ENCODE measurements around the gene GLYATL1B. TPM values are rescaled to one million over a fixed set of nuclear protein-coding genes. Genes with fewer than 3 reads are reported as not detected.
A peak's percentile ranks its signal among the peaks of the same experiment; 100 is the strongest.

The GLYATL1B gene
- total and polyA plus RNA-seq, 10 of the 15 experiments (the other 5 are each of a cell fraction or from before 2014, with no cell fraction given) = 0.10 to 1.7 (median 0.24) TPM; not detected in 4

GRCh38 chr11:59106363-59107336 is 20.5 kb downstream of the GLYATL1B start, which contains the start of gene FAM111B (continued):
- TF ChIP-seq ZNF384 (IDR thresholded peaks at IDR 0.05; ENCODE audit: borderline replicate concordance, low read depth, low read length) = no peak
- TF ChIP-seq MEF2B (IDR thresholded peaks at IDR 0.05; ENCODE audit: partially characterized antibody, poor library complexity, severe bottlenecking) = no peak
- TF ChIP-seq TAF1 (IDR thresholded peaks at IDR 0.05; ENCODE audit: borderline replicate concordance, low read depth, low read length) = peak; percentile 69; the same call in 1 of the 2 replicates
- TF ChIP-seq SIX5 (IDR thresholded peaks at IDR 0.05; ENCODE audit: low read depth, low read length, severe bottlenecking) = no peak
- TF ChIP-seq HCFC1 (IDR thresholded peaks at IDR 0.05; ENCODE audit: low read length) = 0 out of 2 replicates have a peak, but pooled peaks have one; percentile 6
- TF ChIP-seq CHD1 (IDR thresholded peaks at IDR 0.05; ENCODE audit: low read depth, low read length) = no peak
- TF ChIP-seq LARP7 (IDR thresholded peaks at IDR 0.05) = no peak
- TF ChIP-seq NR2F1 (conservative IDR thresholded peaks at IDR 0.05) = no peak
- no peak for TF ChIP-seq HSF1 (IDR thresholded peaks at IDR 0.05; ENCODE audit: low read depth, low read length)
- TF ChIP-seq TCF7 (IDR thresholded peaks at IDR 0.05; ENCODE audit: borderline replicate concordance) = no peak
- no peak for TF ChIP-seq ZNF622 (IDR thresholded peaks at IDR 0.05)
- TF ChIP-seq RB1 (IDR thresholded peaks at IDR 0.05; ENCODE audit: borderline replicate concordance) = peak; percentile 91; the same call in 1 of the 2 replicates
- TF ChIP-seq HDGF (IDR thresholded peaks at IDR 0.05) = no peak
- no peak for TF ChIP-seq NR2C1 (IDR thresholded peaks at IDR 0.05)
- TF ChIP-seq SMC3 (IDR thresholded peaks at IDR 0.05; ENCODE audit: borderline replicate concordance, low read length) = no peak
- no peak for TF ChIP-seq ZNF592 (IDR thresholded peaks at IDR 0.05)
- TF ChIP-seq IRF5 (IDR thresholded peaks at IDR 0.05; ENCODE audit: borderline replicate concordance) = no peak
- TF ChIP-seq ZBTB11 (CRISPR knock-in tag; IDR thresholded peaks at IDR 0.05) = no peak

Measured in GM12878 (cell line).